Karpas-422 (cell line): ENCODE data around the gene DDI1. TPM values are rescaled to one million over a fixed set of nuclear protein-coding genes. Genes with fewer than 3 reads are reported as not detected.
A peak's percentile ranks its signal among the peaks of the same experiment; 100 is the strongest.

Source experiments
- DNase-seq: peaks from one replicate; pipeline ENCODE4 v3.0.0-alpha.2; 2015
- H2AFZ ChIP-seq: fragments of 200-600 bp; sonication (generic); 2 replicates; pipeline ENCODE4 v1.6.1; 2014; ENCODE audit warnings: antibody characterized with exemption, low read length, mixed read lengths
- H3K27ac ChIP-seq: fragments of 200-600 bp; sonication (generic); 2 replicates; pipeline ENCODE4 v1.5.1; 2014; ENCODE audit warnings: mild to moderate bottlenecking, low read length, moderate library complexity
- H3K27me3 ChIP-seq: fragments of 200-600 bp; sonication (generic); 2 replicates; pipeline ENCODE4 v1.6.1; 2014; ENCODE audit warnings: low read length, mixed read lengths
- H3K36me3 ChIP-seq: fragments of 200-600 bp; sonication (generic); 2 replicates; pipeline ENCODE4 v1.6.1; 2014; ENCODE audit warnings: low read length, mixed read lengths; ENCODE audit not compliant: insufficient read depth
- H3K4me1 ChIP-seq: fragments of 200-600 bp; sonication (generic); 2 replicates; pipeline ENCODE4 v1.6.1; 2014; ENCODE audit warnings: mild to moderate bottlenecking, low read length, mixed read lengths
- H3K4me2 ChIP-seq: fragments of 200-600 bp; sonication (generic); 2 replicates; pipeline ENCODE4 v1.6.1; 2014; ENCODE audit warnings: low read length, low read depth, mild to moderate bottlenecking; ENCODE audit not compliant: poor library complexity, severe bottlenecking
- H3K4me3 ChIP-seq: fragments of 200-600 bp; sonication (generic); 2 replicates; pipeline ENCODE4 v1.5.1; 2014; ENCODE audit warnings: mild to moderate bottlenecking, antibody characterized with exemption, low read length, mixed read lengths
- H3K79me2 ChIP-seq: fragments of 200-600 bp; sonication (generic); 2 replicates; pipeline ENCODE4 v1.6.1; 2014; ENCODE audit warnings: mild to moderate bottlenecking, low read length, mixed read lengths
- H3K9ac ChIP-seq: fragments of 200-600 bp; sonication (generic); 2 replicates; pipeline ENCODE4 v1.6.0; 2014; ENCODE audit warnings: low read length
- H3K9me2 ChIP-seq: fragments of 200-600 bp; sonication (generic), shearing (Covaris generic); replicated peaks from 2 replicates; pipeline ENCODE4 v1.6.0; 2014; ENCODE audit warnings: mild to moderate bottlenecking, low read length, moderate library complexity; ENCODE audit not compliant: insufficient read depth
- H3K9me3 ChIP-seq: fragments of 300-700, 200-600 bp; sonication (generic); 2 replicates; pipeline ENCODE4 v1.6.1; 2014; ENCODE audit warnings: low read length, mixed read lengths
- H4K20me1 ChIP-seq: fragments of 200-600 bp; sonication (generic); 2 replicates; pipeline ENCODE4 v1.6.1; 2014; ENCODE audit warnings: mild to moderate bottlenecking, antibody characterized with exemption, low read length, low read depth; ENCODE audit not compliant: insufficient read depth
- total RNA-seq: library from RNA; depleted of rRNA; stranded (reverse); fragments of >200 nt; shearing (Covaris generic); gene quantifications from 2 replicates; pipeline ENCODE4 v1.2.3, GENCODE V29; 2014; ENCODE audit warnings: low replicate concordance

The DDI1 gene
- total RNA-seq, 1 experiment from 2014 or later = not detected

DNA sequence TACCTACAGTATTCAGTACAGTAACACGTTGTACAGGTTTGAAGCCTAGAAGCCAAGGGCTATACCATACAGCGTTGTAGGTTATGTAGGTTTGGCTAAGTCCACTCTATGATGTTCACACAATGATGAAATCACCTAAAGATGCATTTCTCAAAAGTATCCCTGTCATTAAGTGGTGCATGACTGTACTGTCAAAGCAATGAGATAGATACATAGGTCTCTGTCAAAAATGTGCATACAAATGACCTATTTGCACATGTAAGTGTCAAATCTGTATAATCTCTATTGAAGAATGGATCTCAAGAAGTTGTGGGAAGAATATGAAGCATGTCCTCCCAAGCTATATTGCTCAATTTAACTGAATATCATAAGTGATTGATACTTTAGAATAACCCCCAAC, 11.9 kb upstream of the DDI1 start:
- no peak overlapping the region for H3K4me3 ChIP-seq
- no peak overlapping the region for H3K9ac ChIP-seq
- H3K79me2 ChIP-seq = peaks cover 98% of the 10 kb centered on the region
- H3K36me3 ChIP-seq = peaks cover 24% of the 10 kb centered on the region
- no peak for DNase-seq
- H3K27me3 ChIP-seq = no peaks in the 10 kb centered on the region
- no peaks in the 10 kb centered on the region for H3K9me3 ChIP-seq
- no peaks in the 10 kb centered on the region for H4K20me1 ChIP-seq
- peak overlapping the region; percentile 26 for H3K27ac ChIP-seq
- peaks cover 65% of the 10 kb centered on the region for H3K4me1 ChIP-seq
- H2AFZ ChIP-seq = no peak overlapping the region
- H3K9me2 ChIP-seq = no peaks in the 10 kb centered on the region
- H3K4me2 ChIP-seq = no peak overlapping the region

DNA sequence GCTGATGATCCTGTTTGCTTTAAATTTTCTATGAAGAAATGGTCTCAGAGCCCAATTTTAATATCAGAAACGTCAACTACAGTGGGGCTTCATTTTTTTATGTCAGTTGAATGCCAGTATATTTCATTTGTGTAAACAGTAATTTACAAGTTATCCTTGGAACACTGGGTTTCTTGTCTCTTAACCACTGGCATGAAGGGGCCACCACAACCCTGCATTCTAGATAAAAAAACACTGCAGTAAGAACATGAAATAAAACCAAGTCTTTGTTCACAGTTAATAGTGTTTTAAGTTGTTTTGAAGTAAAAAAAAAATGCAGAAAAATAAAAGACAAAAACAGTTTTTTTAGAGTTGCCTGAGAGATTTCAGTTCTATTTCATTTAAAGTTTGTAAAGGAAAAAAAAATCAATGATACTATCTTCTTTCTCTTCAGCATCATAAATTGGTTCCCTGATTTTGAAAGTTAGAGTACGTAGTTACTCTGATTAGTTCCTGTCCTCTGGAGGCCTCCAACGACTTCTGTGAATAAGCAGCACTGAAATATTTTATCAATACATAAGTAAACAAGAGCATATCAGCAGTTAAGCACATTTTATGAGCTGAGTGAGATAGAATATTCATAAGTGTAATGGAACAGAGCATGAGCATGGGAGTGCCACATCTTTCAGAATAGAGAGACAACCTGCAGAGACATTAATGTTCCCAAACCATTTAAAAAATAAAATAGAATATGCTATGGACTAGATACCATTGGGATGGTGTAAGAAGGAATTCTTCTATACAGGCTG, 7.8 kb upstream of the DDI1 start:
- Histone ChIP-seq H3K9me2 (no peaks in the 10 kb centered on the region), H3K27ac (0 out of 2 replicates have a peak overlapping the region, but pooled peaks have one; percentile 0), H3K4me3 (no peak overlapping the region), H3K27me3 (no peaks in the 10 kb centered on the region), H3K4me1 (peaks cover 39% of the 10 kb centered on the region), H3K79me2 (peaks cover 97% of the 10 kb centered on the region), H3K9me3 (no peaks in the 10 kb centered on the region), H2AFZ (no peak overlapping the region), H3K36me3 (peaks cover 56% of the 10 kb centered on the region), H3K4me2 (no peak overlapping the region), H4K20me1 (no peaks in the 10 kb centered on the region), H3K9ac (no peak overlapping the region)
- no peak for DNase-seq

DNA sequence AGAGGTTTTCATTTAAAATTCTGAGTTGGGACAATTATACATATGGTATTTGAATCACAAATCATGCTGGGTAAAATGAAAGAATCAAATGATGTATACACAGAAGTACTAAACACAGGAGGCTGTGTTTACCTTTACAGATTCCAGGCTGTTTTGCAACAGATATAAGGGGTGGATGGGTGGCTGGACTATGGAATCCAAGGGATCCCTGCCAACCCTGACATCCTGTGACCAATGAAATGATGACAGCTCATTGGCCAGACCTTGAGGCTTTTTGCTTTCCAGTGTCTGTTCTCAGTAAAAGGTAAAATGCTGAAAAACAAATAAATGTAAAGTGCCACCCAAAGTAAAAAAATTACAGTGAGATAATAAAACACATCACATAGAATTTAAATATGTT, 3.3 kb upstream of the DDI1 start:
- DNase-seq = no peak
- Histone ChIP-seq H3K27ac (peak overlapping the region; percentile 43; the same call in 1 of the 2 replicates), H3K27me3 (no peaks in the 10 kb centered on the region), H3K4me3 (no peak overlapping the region), H3K79me2 (peaks cover 96% of the 10 kb centered on the region), H4K20me1 (no peaks in the 10 kb centered on the region), H3K4me1 (peaks cover 15% of the 10 kb centered on the region), H3K9me2 (no peaks in the 10 kb centered on the region), H2AFZ (no peak overlapping the region), H3K4me2 (no peak overlapping the region), H3K9ac (no peak overlapping the region), H3K36me3 (peaks cover 77% of the 10 kb centered on the region), H3K9me3 (no peaks in the 10 kb centered on the region)

- H3K4me2 ChIP-seq = no peak overlapping the region
- H3K27ac ChIP-seq = peak overlapping the region; percentile 43
- no peak overlapping the region for H3K4me3 ChIP-seq
- H2AFZ ChIP-seq = no peak overlapping the region
- peaks cover 15% of the 10 kb centered on the region for H3K4me1 ChIP-seq
- no peaks in the 10 kb centered on the region for H4K20me1 ChIP-seq
- no peaks in the 10 kb centered on the region for H3K27me3 ChIP-seq
- H3K9me2 ChIP-seq = no peaks in the 10 kb centered on the region
- H3K36me3 ChIP-seq = peaks cover 77% of the 10 kb centered on the region
- no peaks in the 10 kb centered on the region for H3K9me3 ChIP-seq
- DNase-seq = no peak
- H3K79me2 ChIP-seq = peaks cover 96% of the 10 kb centered on the region
- H3K9ac ChIP-seq = no peak overlapping the region
Measured at GRCh38 chr11:104033561-104033960, 2.9 kb upstream of the DDI1 start.

DNA sequence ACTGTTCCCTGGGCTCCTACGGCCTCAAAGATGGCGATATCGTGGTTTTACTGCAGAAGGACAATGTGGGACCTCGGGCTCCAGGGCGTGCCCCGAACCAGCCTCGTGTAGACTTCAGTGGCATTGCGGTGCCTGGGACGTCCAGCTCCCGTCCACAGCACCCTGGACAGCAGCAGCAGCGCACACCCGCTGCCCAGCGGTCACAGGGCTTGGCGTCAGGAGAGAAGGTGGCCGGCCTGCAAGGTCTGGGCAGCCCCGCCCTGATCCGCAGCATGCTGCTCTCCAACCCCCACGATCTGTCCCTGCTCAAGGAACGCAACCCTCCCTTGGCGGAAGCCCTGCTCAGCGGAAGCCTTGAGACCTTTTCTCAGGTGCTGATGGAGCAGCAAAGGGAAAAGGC, 555 bp downstream of the DDI1 start:
- H4K20me1 ChIP-seq = no peaks in the 10 kb centered on the region
- H3K79me2 ChIP-seq = peaks cover 96% of the 10 kb centered on the region
- peaks cover 42% of the 10 kb centered on the region for H3K4me1 ChIP-seq
- no peak overlapping the region for H3K27ac ChIP-seq
- no peak overlapping the region for H3K9ac ChIP-seq
- H3K36me3 ChIP-seq = peaks cover 85% of the 10 kb centered on the region
- no peaks in the 10 kb centered on the region for H3K27me3 ChIP-seq
- no peaks in the 10 kb centered on the region for H3K9me3 ChIP-seq
- no peak overlapping the region for H3K4me3 ChIP-seq
- no peak overlapping the region for H3K4me2 ChIP-seq
- no peak overlapping the region for H2AFZ ChIP-seq
- no peaks in the 10 kb centered on the region for H3K9me2 ChIP-seq
- no peak for DNase-seq

GRCh38 chr11:104041792-104042191, 5.4 kb downstream of the DDI1 start:
- Histone ChIP-seq H3K27me3 (no peaks in the 10 kb centered on the region), H3K9me2 (no peaks in the 10 kb centered on the region), H3K27ac (peak overlapping the region; percentile 48), H3K4me3 (no peak overlapping the region), H3K4me1 (peaks cover 49% of the 10 kb centered on the region), H3K9ac (no peak overlapping the region), H3K9me3 (no peaks in the 10 kb centered on the region), H2AFZ (no peak overlapping the region), H4K20me1 (no peaks in the 10 kb centered on the region), H3K4me2 (no peak overlapping the region), H3K36me3 (peaks cover 48% of the 10 kb centered on the region), H3K79me2 (peaks cover 98% of the 10 kb centered on the region)
- no peak for DNase-seq

- no peak for DNase-seq
- Histone ChIP-seq H3K27me3 (no peaks in the 10 kb centered on the region), H3K79me2 (peaks cover 97% of the 10 kb centered on the region), H3K9me2 (no peaks in the 10 kb centered on the region), H3K27ac (peak overlapping the region; percentile 48), H2AFZ (no peak overlapping the region), H4K20me1 (no peaks in the 10 kb centered on the region), H3K4me2 (no peak overlapping the region), H3K9ac (no peak overlapping the region), H3K4me3 (no peak overlapping the region), H3K36me3 (peaks cover 43% of the 10 kb centered on the region), H3K4me1 (peaks cover 49% of the 10 kb centered on the region), H3K9me3 (no peaks in the 10 kb centered on the region)
Measured at GRCh38 chr11:104043142-104043541, 6.7 kb downstream of the DDI1 start.

DNA sequence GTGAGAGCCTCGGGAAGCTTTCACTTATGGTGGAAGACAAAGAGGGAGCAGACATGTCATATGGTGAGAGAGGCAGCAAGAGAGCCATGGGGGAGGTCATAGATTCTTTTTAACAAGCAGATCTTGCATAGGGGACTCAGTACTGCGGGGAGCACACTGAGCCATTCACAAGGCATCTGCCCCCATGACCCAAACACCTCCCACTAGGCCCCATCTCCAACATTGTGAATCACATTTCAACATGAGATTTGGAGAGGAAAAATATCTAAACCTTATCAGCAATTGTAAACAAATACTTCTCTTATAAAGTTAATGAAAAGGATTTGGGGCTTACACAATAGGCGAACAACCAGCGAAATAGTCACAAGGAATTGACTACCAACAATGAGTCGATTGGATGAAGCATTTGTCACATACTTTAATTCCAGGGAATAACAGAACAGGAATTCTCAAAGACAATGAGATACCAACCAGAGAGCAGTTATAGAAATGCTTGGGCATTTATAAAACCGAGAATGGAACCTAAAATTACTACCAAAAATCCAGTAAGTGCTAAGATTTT, 7.3 kb downstream of the DDI1 start:
- Histone ChIP-seq H3K9me2 (no peaks in the 10 kb centered on the region), H3K9ac (no peak overlapping the region), H4K20me1 (no peaks in the 10 kb centered on the region), H3K27me3 (no peaks in the 10 kb centered on the region), H2AFZ (no peak overlapping the region), H3K4me3 (no peak overlapping the region), H3K27ac (peak overlapping the region; percentile 48), H3K4me1 (peaks cover 49% of the 10 kb centered on the region), H3K36me3 (peaks cover 43% of the 10 kb centered on the region), H3K79me2 (peaks cover 97% of the 10 kb centered on the region), H3K4me2 (no peak overlapping the region), H3K9me3 (no peaks in the 10 kb centered on the region)
- no peak for DNase-seq
